HEK293T (cell line): ENCODE data around the gene ELOVL2.

ENCODE experiments used
- BHLHE40 ChIP-seq: fragments of 450-650 bp; IDR thresholded peaks from 2 replicates; pipeline ENCODE4 v1.6.1; 2016; ENCODE audit warnings: mild to moderate bottlenecking, moderate library complexity, borderline replicate concordance
- FOXA1 ChIP-seq: fragments of 450-650 bp; IDR thresholded peaks from 2 replicates; pipeline ENCODE4 v1.6.1; 2016; ENCODE audit warnings: mild to moderate bottlenecking
- HDGF ChIP-seq: fragments of 450-650 bp; IDR thresholded peaks from 2 replicates; pipeline ENCODE4 v1.6.1; 2017; ENCODE audit warnings: antibody characterized with exemption, borderline replicate concordance
- TARDBP ChIP-seq: fragments of 450-650 bp; IDR thresholded peaks from 2 replicates; pipeline ENCODE4 v1.6.1; 2016
- ZNF384 ChIP-seq: fragments of 450-650 bp; IDR thresholded peaks from 2 replicates; pipeline ENCODE4 v1.6.1; 2016

DNA sequence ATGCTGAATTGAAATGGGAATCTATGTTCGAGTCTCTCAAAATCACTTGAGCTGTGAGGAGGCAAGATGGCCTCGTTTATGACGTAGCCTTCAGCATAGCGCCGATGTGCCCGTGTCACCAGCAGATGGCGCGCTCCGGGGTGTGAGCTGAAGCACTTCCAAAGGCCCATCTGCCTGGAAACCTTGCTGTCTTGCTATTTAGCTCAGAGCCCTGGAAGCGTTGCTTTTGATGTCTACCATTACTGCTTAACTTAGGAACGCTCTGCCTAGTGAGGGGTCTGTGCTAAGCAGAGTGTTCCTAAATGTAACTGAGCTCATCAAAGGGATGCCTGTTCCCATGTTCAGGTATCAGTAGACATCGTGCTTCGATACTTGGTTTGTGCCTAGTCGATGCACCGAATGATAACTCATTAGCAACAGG lies 89.5 kb downstream of the ELOVL2 start:
- TF ChIP-seq ZNF384: no peak
- no peak for TF ChIP-seq FOXA1
- no peak for TF ChIP-seq HDGF
- no peak for TF ChIP-seq BHLHE40
- no peak for TF ChIP-seq TARDBP
